IPS-18c (cell line): Measurements from ENCODE around the gene WDR75.
"Not testable (repeated sequence)": the region's sequence is repeated elsewhere in the genome, so short reads cannot be mapped to it uniquely, and the experiment has no call there.

Source experiments
- H3K4me3 ChIP-seq: 2 replicates; pipeline ENCODE4 v1.7.0; 2013; ENCODE audit warnings: low read depth, mild to moderate bottlenecking, low read length, moderate library complexity; ENCODE audit not compliant: insufficient read depth
- H3K9me3 ChIP-seq: one replicate; pipeline ENCODE4 v1.6.1; 2013; ENCODE audit warnings: mild to moderate bottlenecking, low read length, moderate library complexity; ENCODE audit not compliant: control insufficient read depth, insufficient read depth

WDR75 gene

DNA sequence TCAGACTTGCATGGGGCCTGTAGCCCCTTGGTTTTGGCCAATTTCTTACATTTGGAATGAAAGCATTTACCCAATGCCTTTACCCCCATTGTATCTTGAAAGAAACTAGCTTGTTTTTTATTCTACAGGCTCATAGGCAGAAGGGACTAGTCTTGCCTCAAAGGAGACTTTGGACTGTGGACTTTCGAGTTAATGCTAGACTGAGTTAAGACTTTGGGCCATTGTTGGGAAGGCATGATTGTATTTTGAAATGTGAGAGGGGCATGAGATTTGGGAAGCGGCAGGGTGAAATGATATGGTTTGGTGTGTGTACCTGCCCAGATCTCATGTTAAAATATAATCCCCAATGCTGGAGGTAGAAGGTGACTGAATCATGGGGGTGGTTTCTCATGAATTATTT is 13.4 kb upstream of the WDR75 start:
- no peak overlapping the region for H3K4me3 ChIP-seq
- peaks cover 6% of the 10 kb centered on the region for H3K9me3 ChIP-seq

GRCh38 chr2:189430448-189430847 is 10.8 kb upstream of the WDR75 start:
- not testable (repeated sequence) for H3K4me3 ChIP-seq, H3K9me3 ChIP-seq

DNA sequence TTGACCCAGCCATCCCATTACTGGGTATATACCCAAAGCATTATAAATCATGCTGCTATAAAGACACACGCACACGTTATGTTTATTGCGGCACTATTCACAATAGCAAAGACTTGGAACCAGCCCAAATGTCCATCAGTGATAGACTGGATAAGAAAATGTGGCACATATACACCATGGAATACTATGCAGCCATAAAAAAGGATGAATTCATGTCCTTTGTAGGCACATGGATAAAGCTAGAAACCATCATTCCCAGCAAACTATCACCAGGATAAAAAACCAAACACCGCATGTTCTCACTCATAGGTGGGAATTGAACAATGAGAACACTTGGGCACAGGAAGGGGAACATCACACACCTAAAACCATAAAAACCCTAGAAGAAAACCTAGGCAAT is 5.5 kb upstream of the WDR75 start:
- not testable (repeated sequence) for H3K9me3 ChIP-seq, H3K4me3 ChIP-seq

GRCh38 chr2:189437926-189438325 is 3.3 kb upstream of the WDR75 start:
- Histone ChIP-seq H3K9me3 (no peaks in the 10 kb centered on the region), H3K4me3 (no peak overlapping the region)

DNA sequence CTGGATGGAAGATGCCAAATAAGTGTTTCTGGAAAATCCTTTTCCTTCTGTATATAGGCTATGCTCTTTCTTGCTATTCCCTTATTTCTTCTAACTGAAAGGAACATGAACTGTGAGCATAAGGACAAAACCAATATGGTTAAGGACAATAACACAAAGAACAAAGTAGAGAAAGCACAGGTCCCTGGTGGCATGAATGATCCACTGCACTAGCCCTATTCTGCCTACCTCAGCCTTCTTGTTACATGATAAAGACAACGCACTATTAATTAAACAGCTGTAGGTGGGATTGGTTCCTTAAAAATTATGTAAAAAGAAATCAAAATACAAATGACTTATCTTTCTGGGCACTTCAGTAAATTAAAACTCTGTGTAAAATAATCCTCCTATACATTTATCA is 1.9 kb upstream of the WDR75 start:
- H3K9me3 ChIP-seq, result no peaks in the 10 kb centered on the region
- H3K4me3 ChIP-seq, result no peak overlapping the region

DNA sequence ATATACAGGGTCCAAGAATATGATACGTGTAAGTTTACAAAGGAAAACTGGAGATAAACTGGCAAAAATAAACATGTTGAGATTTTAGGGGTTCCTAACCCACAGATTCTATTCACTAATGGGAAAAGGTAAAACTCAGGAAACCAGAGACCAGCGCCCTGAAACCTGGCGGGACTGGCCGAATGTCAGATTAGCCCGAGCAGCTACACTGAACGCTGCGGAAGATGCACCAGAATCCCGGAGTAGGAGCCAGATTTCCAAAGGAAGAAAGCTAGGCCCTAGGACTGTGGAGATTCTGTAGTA is 679 bp upstream of the WDR75 start:
- Histone ChIP-seq H3K9me3 (no peaks in the 10 kb centered on the region), H3K4me3 (peak overlapping the region; percentile 93)

DNA sequence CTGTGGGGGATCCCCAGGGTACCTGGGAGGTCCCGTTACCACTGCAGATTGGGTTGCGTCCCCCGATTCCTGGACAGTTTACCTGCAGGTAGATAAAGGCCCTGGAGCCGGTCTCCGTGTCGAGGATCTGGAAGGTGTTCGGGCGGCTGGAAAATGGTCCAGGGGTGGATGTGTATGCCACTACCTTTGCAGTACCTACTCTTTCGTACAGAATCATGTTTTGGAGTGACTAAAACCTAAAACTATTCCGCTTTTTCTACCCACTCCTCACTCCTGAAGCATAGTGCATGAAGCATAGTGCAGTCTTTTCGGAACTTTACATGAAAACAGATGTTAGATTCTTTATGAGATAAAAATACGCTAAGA is 418 bp downstream of the WDR75 start:
- Histone ChIP-seq H3K4me3 (peak overlapping the region; percentile 93), H3K9me3 (no peaks in the 10 kb centered on the region)

DNA sequence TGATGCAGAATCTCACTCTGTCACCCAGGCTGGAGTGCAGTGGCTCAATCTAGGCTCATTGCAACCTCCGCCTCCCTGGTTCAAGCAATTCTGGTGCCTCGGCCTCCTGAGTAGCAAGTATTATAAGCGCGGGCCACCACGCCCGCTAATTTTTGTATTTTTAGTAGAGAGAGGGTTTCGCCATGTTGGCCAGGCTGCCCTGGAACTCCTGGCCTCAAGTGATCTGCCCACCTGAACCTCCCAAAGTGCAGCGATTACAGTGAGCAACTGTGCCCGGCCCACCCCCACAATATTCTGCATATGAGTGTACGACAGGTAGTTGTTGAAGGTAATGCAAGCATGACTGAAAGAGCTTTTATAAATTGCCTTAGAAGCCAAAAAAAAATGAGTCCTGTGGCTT is 1.2 kb downstream of the WDR75 start:
- Histone ChIP-seq H3K9me3 (no peaks in the 10 kb centered on the region), H3K4me3 (peak overlapping the region; percentile 93; the same call in 1 of the 2 replicates)

DNA sequence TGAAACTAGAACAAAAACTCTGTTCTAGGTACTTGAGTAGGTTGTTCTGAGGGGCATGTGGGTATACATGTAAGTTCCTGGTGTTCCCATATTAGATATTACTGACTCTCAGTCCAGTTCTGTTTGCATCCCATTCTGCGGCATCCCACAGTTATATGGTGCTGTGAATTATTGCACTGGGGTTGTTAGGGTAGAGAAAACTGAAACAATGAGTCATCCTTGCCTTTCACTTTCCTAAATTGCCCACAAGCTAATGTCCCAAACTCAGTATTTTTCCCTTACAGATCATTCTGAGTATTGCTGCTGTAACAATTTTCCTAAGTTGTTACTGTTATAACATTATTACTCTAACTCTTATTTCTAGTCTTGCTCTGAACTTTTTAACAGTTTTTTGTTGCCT is 3.0 kb downstream of the WDR75 start:
- Histone ChIP-seq H3K4me3 (no peak overlapping the region), H3K9me3 (no peaks in the 10 kb centered on the region)

GRCh38 chr2:189446780-189447179 is 5.5 kb downstream of the WDR75 start:
- Histone ChIP-seq H3K9me3 (no peaks in the 10 kb centered on the region), H3K4me3 (no peak overlapping the region)

DNA sequence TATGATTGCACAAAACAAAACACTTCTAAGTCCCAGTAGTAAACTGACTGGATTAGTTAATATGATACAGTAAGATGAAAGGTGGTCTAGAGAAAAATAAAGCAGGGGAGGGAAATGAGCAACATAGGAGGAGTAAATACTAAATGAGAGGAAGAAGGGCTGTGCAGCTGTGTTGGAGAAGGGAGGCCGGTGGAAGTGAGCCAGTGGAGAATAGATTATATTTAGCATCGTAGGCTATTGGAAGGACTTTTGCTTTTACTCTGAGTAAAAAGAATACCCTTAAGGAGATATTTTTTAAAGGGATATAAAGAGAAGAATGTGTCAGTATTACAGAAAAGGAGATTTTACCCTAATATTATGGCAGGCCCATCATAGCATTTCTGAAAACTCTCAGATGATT is 12.7 kb downstream of the WDR75 start:
- no peak overlapping the region for H3K4me3 ChIP-seq
- H3K9me3 ChIP-seq, result no peaks in the 10 kb centered on the region

DNA sequence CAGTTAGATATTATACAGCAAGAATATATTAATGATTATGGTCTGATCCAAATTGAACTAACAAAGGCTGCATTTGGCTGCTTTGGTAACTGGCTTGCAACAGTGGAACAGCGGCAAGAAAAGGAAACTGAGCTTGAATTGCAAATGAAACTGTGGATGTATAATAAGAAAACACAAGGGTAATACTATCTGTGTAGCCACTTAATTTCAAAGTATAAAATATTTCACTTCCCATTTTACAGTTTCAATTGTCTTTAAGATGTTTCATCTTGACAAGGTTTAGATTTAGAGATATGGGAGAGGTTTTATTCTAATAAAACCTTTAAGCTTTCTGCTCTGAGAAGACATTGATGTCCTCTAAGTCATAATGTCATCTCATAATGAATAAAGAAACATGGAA is 23.8 kb downstream of the WDR75 start:
- Histone ChIP-seq H3K9me3 (no peaks in the 10 kb centered on the region), H3K4me3 (no peak overlapping the region)

GRCh38 chr2:189465478-189465877 is 24.2 kb downstream of the WDR75 start:
- H3K4me3 ChIP-seq, result no peak overlapping the region

DNA sequence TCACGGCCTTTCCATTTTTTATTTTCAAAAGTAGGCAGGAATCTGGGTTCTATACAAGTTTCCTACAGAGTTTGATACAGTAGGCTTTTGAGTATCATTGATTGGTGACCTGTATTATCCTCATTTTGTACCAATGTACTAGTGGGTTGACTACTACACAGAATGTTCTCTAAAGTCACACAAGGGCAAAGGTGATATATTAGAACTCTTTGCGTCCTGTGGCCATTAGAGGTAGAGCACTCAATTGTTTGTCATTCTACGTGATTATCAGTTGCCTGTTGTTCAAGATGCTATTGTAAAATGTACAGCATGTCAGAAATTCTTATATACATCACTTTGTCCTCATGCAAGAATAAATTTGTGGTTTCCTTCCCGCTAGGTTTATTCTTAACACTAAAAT is 24.8 kb downstream of the WDR75 start:
- H3K9me3 ChIP-seq, result no peaks in the 10 kb centered on the region
- no peak overlapping the region for H3K4me3 ChIP-seq

More at GRCh38 chr2:189465478-189465877, 24.2 kb downstream of the WDR75 start:
- no peaks in the 10 kb centered on the region for H3K9me3 ChIP-seq

- Histone ChIP-seq H3K9me3 (no peaks in the 10 kb centered on the region), H3K4me3 (no peak overlapping the region)
Observed at GRCh38 chr2:189466656-189467055, 25.4 kb downstream of the WDR75 start.

DNA sequence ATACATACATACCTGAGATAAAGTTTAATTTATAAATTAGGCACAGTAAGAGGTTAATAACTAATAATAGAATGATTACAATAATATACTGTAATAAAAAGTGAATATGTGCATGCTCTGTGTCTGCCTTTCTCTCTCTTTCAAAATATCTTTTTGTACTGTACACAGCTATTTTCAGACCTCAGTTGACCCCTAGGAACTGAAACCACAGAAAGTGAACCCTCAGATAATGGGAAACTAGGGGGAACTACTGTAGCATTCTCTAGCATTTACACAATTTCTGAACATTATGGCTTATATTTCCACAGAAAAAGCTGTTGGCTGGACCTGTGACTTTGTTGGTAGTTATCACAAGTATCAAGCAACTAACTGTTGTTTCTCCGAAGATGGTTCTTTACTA is 25.9 kb downstream of the WDR75 start:
- no peak overlapping the region for H3K4me3 ChIP-seq
- H3K9me3 ChIP-seq, result no peaks in the 10 kb centered on the region

DNA sequence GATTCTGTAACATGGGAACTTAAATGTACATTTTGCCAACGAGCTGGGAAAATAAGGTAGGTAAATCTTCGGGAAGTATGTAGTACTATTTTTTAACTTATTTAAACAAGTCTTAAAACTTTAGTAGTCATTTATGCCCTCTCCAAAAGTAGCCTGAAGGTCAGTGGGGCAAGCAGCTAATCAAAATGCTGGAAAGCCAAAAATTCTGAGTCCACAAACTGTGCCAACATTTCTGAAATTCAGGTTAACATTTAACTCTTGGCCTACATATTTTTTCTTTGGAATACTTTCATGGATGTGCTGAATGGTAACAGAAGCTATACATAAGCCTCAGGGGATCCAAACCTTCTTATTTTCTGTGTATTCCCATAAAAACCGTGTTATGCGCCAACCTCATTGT is 26.3 kb downstream of the WDR75 start:
- Histone ChIP-seq H3K9me3 (no peaks in the 10 kb centered on the region), H3K4me3 (no peak overlapping the region)

- Histone ChIP-seq H3K4me3 (no peak overlapping the region), H3K9me3 (no peaks in the 10 kb centered on the region)
Observed at GRCh38 chr2:189474526-189474925, 33.3 kb downstream of the WDR75 start.

GRCh38 chr2:189477756-189478155 is 36.5 kb downstream of the WDR75 start:
- no peak overlapping the region for H3K4me3 ChIP-seq
- no peaks in the 10 kb centered on the region for H3K9me3 ChIP-seq

DNA sequence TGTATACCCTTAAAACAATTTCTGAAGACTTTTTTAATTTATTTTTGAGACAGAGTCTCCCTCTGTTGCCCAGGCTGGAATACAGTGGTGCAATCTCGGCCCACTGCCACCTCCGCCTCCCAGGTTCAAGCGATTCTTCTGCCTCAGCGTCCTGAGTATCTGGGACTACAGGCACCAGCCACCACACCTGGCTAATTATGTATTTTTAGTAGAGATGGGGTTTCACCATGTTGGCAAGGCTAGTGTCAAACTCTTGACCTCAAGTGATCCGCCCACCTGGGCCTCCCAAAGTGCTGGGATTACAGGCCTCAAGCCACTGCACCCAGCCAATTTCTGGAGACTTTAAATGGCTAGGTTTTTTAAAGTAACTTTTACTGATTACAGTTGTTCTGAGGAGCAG is 37.0 kb downstream of the WDR75 start:
- H3K4me3 ChIP-seq, H3K9me3 ChIP-seq: not testable (repeated sequence)
